ENCODE measurements around the gene TDO2.
"Not testable (repeated sequence)": the region's sequence is repeated elsewhere in the genome, so short reads cannot be mapped to it uniquely, and the experiment has no call there.

TDO2 gene

GRCh38 chr4:155903453-155903852, at the start of gene TDO2:
TSS of gene TDO2 (plus strand) at chr4:155903696. CDS start at chr4:155903759, 63 bp downstream.
- DNase-seq: no peak

DNA sequence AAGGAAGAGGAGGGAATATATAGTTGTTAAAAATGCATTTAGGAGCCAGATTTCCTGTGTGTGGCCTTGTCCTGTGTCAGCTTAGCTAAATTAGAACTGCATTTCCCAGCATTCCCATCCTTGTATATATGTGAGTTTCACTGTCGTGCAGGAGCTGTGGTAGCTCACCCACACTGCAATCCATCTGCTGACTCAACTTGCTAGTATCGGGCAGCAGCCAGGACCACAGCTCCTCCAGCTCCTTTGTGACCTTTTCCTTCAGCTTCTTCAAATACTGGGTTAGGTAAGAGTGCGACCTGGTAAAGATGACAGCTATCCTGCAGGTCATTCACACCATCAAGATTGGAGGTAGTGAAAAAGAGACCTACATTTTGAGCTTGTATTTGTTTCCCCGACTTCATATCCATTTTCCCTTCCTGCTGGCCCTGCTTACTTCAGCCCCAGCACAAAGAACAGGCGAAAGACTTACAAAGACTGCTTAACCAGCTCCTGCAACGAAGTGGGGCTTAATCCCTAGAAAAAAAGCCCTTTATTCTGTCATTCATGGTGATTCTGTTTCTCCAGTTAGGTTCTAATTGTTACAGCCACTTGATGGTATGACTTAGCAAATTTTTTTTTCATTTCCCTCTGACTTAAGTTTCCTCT, 48.8 kb upstream of the TDO2 start:
- peak; percentile 13 for DNase-seq

DNA sequence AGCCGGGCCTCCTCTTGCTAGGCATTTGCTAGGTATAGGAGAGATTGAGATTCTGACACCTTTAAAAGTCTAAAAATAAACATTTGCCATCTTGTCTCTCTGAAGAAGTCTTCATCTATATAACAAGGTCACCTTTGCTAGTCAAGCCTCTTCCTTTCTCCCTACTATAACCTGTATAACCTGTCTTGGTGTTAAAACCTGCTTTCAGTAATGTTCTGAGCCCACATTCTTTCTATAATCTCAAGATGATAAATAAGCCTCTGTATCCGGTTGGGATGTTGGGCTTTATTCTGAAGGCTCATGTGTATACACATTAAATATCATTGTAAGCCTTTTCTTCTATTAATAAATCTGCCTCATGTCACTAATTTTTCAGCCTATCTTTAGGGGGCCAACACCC, 47.6 kb upstream of the TDO2 start:
- DNase-seq: no peak

DNA sequence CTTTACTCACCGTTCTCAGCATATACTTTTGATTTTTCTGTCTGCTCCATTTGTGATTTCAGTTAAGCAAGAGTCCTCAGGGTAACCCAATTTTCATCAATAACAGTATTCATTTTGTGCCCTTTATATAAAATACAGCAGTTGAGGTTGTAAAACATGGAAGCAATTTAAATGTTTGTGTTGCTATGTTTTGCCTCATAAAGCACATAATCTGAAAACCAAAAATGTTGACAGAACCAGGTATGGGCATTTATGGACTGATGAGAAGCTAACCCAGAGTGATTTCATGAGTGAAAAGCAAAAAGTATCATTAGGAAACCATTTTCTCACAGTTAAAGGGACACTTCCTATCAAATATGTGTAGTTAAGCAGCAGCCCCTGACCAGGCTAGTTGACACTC, 37.3 kb upstream of the TDO2 start, which contains the start of gene ASIC5:
TSS of gene ASIC5 (minus strand) at position 101 of the 400 bp plus-strand sequence. CDS start at position 50, 51 bp downstream.
- DNase-seq: no peak

- no peak for DNase-seq
Observed at GRCh38 chr4:155875878-155876277, 27.6 kb upstream of the TDO2 start.

GRCh38 chr4:155877971-155878370, 25.5 kb upstream of the TDO2 start:
- DNase-seq: no peak

DNA sequence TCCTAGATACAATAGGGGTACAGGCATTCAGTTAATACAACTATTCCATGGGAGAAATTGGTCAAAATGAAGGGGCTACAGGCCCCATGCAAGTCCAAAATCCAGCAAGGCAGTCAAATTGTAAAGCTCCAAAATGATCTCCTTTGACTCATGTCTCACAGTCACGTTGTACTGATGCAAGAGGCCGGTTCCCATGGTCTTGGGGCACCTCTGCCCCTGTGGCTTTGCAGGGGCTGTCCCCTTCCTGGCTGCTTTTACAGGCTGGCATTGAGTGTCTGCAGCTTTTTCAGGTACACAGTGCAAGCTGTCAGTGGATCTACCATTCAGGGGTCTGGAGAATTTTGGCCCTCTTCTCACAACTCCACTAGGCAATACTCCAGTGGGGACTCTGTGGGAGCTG, 24.9 kb upstream of the TDO2 start:
- no peak for DNase-seq

- no peak for DNase-seq
Observed at GRCh38 chr4:155879767-155880166, 23.7 kb upstream of the TDO2 start.

DNA sequence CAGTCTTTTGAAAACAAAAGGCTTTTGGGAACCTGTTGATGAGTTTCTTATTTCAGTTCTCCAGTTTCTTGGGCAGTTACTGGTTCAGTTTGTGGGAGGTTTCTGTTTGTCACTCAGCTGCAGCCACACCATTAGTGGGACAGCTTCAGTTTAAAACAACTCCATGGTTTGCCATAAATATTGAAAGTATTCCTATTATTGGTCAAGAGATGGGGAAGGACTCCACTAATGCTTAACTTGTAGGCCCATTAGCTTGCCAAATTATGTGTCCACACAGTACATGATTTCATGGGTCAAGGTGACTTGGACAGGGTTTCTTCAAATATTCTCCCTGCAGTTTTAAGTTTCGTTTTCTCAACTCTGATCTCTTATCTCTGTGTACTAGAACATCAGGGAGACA, 21.9 kb upstream of the TDO2 start:
- DNase-seq: no peak

GRCh38 chr4:155883895-155884294, 19.6 kb upstream of the TDO2 start:
- no peak for DNase-seq

DNA sequence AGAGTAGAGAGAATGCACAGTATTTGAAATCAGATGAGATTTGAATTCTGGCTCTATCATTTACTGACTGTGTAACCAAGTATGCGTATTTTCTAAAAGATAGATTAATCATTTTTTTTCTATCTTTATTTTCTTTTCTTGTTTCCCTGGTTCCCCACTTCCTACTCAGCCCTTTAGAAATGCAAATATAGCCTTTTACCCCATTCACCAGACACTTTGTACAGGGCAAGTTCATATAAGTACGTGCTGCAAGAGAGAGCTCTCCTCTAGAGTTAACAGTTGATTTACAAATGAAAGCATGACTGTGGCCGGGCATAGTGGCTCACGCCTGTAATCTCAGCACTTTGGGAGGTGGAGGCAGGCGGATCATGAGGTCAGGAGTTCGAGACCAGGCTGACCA, 17.8 kb upstream of the TDO2 start:
- no peak for DNase-seq

DNA sequence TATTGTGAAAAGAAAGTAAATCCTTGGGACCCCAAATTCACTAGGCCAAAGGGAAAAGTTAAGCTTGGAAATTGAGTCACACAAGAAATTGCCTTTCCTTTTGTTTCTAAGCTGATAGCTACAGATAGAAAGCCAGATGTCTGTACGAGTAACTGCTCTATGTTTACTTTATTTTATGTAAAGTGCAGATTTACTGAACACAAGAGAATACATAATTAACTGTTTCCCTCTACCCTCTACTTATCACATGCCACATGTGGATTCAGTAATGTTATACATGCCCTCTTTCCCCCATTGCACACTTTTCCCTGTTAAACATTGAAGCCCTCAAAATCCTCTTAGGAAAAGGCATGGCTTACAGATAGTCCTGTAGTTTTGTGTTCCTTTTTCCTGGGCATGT, 16.5 kb upstream of the TDO2 start:
- no peak for DNase-seq

DNA sequence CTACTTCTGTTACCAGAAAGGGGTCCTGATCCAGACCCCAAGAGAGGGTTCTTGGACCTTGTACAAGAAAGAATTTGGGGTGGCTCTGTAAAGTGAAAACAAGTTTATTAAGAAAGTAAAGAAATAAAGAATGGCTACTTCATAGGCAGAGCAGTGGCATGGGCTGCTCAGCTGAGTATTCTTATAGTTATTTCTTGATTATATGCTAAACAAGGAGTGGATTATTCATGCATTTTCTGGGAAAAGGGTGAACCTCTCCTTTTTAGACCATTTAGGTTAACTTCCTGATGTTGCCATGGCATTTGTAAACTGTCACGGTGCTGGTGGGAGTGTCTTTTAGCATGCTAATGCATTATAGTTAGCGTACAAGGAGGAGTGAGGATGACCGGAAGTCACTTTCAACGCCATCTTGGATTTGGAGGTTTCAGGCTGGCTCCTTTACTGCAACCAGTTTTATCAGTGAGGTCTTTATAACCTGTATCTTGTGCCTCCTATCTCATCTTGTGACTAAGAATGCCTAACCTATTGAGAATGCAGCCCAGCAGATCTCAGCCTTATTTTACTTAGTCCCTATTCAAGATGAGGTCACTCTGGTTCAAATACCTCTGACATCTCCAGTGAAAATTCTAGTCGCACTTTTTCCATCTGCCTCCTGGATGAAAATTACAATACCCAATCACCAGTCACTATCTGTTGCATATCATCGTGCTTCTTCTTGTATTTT, 15.5 kb upstream of the TDO2 start:
- DNase-seq: no peak

- peak; percentile 3 for DNase-seq
Observed at GRCh38 chr4:155889031-155889793, 14.3 kb upstream of the TDO2 start.

DNA sequence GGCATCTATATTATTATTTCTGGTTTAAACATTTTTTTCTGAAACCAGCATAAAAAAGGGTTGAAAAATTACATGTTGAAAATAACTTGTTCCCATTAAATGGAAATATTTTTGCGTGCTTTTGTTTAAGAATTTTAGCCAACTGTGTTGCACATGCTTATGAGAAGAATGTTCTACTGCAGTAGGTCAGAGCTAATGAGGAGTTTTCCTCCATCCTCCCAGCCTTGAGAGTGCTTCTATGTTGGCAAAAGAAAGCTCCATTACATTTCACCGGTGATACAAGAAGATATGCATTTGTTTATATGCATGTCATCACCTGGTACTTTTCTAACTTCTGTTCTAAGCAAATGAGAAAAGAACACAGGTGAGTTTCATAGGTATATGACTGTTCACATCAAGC, 13.6 kb upstream of the TDO2 start:
- DNase-seq: no peak

- DNase-seq: no peak
Observed at GRCh38 chr4:155891058-155891457, 12.4 kb upstream of the TDO2 start.

DNA sequence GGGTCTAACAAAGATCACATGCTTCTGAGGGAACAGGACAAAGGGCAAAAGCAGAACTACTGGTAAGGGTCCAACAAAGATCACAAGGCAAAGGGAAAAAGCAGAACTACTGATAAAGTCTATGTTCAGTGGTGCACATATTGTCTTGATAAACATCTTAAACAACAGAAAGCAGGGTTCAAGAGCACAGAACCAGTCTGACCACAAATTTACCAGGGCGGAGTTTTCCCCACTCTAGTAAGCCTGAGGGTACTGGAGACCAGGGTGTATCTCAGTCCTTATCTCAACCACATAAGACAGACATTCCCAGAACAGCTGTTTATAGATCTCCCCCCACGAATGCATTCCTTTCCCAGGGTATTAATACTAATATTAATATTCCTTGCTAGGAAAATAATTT, 5.1 kb upstream of the TDO2 start:
- not testable (repeated sequence) for DNase-seq

DNA sequence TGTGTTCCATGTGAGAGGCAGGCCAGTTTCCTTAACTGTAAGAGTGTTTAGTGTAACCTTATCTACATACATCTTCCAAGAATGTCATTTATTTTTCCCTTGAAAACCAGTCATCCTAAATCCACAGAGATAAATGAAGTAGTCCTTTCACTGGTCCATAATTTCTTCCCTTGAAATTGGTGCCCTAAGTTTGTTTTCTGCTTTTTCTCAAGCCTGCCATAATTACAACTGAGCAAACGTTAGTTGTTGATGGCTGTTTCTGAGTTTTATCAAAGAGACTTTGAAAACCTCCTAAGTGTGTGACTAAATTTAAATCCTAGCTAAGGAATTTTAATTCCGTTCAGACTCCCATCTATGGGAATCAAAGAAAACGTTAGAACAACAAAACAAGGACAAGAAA, 3.6 kb upstream of the TDO2 start:
- DNase-seq: no peak

DNA sequence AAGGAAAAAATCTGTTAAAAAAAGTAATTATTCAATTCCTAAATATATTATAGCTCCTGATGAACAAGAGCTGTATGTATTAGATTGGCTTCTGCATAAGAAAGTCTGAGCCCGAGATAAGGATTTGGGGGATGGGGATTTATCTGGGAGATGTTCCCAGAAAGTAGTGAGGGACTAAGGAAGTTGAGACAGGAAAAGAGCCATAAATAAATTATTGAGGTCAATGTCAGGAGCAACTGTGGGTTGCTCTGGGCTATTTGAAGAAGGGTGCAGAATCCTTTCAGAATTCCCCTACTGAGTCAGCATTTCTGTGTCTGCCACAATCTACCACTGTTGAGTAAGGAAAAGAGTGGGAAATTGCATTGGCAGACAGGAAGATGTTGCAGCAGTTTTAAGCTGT, 3.1 kb upstream of the TDO2 start:
- no peak for DNase-seq

DNA sequence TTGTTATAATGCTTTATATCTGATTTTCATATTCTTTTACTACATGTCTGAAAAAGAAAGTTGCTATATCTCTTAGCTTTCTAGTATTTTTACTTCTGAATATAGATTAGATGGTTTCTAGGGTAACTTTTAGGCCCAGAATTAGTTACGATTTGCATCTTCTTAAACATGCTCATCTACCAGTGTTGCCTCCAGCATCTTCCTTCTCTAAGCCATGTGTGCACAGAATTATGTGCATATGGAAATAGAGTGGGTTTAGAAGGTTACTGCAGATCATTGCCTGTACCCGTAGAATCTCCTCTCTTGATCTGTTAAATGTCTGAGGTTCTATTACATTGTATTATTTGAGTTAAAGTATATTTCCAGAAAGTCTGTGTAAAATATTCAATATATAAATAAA, 2.5 kb upstream of the TDO2 start:
- no peak for DNase-seq

GRCh38 chr4:155904331-155904730, 835 bp downstream of the TDO2 start:
- no peak for DNase-seq

DNA sequence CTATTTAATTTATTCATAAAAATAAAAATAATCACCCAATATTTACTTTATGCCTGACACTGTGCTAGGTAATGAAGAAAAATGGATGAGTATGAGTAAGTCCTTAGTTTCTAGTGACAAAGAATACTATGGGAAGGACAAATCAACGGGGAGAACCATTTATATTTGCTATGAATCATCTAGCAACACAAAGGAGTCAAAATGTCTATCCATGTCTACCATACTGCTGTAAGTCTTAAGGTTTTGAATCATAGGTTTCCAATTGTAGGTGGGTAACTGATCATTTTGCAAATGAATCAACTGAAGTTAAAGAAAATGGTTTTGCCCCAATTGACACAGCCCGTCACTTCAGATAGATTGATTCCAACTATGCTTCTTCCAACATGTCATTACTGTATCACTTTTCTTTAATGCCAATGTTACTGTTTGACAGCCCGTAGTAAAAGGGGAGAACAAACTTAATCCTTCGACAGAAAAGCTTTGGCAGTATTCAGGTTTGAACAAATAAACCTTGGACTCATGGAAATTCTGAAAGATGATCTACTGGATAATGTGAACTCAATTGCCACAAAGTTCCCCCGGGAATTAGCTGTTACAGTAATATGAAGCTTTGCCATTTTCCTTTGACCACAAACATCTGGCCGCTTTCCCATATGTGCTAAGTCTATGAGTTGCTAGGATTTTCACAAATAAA, 3.2 kb downstream of the TDO2 start:
- peak; percentile 79 for DNase-seq

GRCh38 chr4:155907556-155907955, 4.1 kb downstream of the TDO2 start:
- DNase-seq: no peak
